DOHH2 (cell line): ENCODE measurements around the gene FLAD1.

ENCODE experiments used
- EZH2phosphoT487 ChIP-seq: fragments of 200-600 bp; sonication (generic); IDR thresholded peaks from 2 replicates; pipeline ENCODE4 v1.6.1; 2017; ENCODE audit warnings: borderline replicate concordance, mild to moderate bottlenecking, antibody characterized with exemption, low read length, moderate library complexity, mixed read lengths
- TF ChIP-seq, protein P1 (sequence below): fragments of 200-600 bp; sonication (generic); IDR thresholded peaks from one replicate; pipeline ENCODE4 v1.5.1; 2014; ENCODE audit warnings: antibody characterized with exemption, mild to moderate bottlenecking, low read depth, low read length; ENCODE audit not compliant: poor library complexity, severe bottlenecking

DNA sequence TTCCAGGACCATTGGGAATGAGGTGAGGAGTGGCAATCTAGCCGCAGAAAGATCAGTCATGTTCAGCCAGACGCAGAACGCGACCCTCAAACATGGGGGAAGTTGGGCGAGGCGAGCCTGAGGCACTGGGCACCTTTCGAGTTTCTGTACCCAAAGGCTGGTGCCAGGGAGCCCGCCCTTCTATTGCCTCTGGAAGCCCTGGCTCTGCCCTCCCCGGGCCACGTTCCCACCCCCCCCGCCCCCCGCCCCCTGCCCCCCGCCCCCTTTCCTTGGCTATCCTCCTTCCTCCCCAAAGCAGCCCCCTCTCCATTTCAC lies 17.2 kb downstream of the FLAD1 start:
- TF ChIP-seq, protein P1, sequence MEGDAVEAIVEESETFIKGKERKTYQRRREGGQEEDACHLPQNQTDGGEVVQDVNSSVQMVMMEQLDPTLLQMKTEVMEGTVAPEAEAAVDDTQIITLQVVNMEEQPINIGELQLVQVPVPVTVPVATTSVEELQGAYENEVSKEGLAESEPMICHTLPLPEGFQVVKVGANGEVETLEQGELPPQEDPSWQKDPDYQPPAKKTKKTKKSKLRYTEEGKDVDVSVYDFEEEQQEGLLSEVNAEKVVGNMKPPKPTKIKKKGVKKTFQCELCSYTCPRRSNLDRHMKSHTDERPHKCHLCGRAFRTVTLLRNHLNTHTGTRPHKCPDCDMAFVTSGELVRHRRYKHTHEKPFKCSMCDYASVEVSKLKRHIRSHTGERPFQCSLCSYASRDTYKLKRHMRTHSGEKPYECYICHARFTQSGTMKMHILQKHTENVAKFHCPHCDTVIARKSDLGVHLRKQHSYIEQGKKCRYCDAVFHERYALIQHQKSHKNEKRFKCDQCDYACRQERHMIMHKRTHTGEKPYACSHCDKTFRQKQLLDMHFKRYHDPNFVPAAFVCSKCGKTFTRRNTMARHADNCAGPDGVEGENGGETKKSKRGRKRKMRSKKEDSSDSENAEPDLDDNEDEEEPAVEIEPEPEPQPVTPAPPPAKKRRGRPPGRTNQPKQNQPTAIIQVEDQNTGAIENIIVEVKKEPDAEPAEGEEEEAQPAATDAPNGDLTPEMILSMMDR = no peak
- TF ChIP-seq EZH2phosphoT487 = no peak
